HEK293 (cell line): ENCODE measurements around the gene PNMA5.

ENCODE experiments used
- CTCF ChIA-PET: fragments of 350-600 bp; formaldehyde crosslinking; extraction: SDS; loops from one replicate; lab custom pipeline; 2021; ENCODE audit warnings: antibody characterized with exemption; lab: Yijun Ruan, JAX
- POLR2A ChIA-PET: fragments of 300-600 bp; formaldehyde crosslinking; extraction: SDS; loops from one replicate; lab custom pipeline; 2020; ENCODE audit warnings: antibody characterized with exemption, inconsistent platforms; lab: Yijun Ruan, JAX
- H3K27ac ChIP-seq: fragments of 200-500 bp; sonication (Bioruptor generic); 2 replicates; pipeline ENCODE4 v1.5.1; 2014; ENCODE audit warnings: low read depth, low read length, control low read depth, inconsistent platforms; ENCODE audit errors: extremely low read depth
- H3K36me3 ChIP-seq, 2 experiments: fragments of 200-500 bp in 1 of 2; sonication (Bioruptor generic) in 1 of 2; 1 replicate in 1 of 2; 2 replicates in 1 of 2; pipeline ENCODE4 v1.5.1; 2014 to 2017; ENCODE audit warnings: inconsistent platforms in 2 of 2, low read length in 2 of 2; ENCODE audit not compliant: control insufficient read depth in 2 of 2, insufficient read depth in 1 of 2
- H3K4me1 ChIP-seq: fragments of 200-500 bp; sonication (Bioruptor generic); 2 replicates; pipeline ENCODE4 v1.5.1; 2014; ENCODE audit warnings: mild to moderate bottlenecking, low read length, inconsistent platforms; ENCODE audit not compliant: control insufficient read depth, insufficient read depth
- H3K4me3 ChIP-seq: 2 replicates; pipeline ENCODE4 v1.5.1; 2011; ENCODE audit warnings: low read depth, mild to moderate bottlenecking, control low read depth, low read length, moderate library complexity
- H3K9me3 ChIP-seq: fragments of 200-500 bp; sonication (Bioruptor generic); 2 replicates; pipeline ENCODE4 v1.5.1; 2014; ENCODE audit warnings: low read depth, low read length, inconsistent platforms; ENCODE audit not compliant: control insufficient read depth, insufficient read depth
- EGR2 ChIP-seq: fragments of 450-650 bp; formaldehyde crosslinking; IDR thresholded peaks from 2 replicates; pipeline ENCODE4 v1.5.1; 2016; ENCODE audit warnings: low read depth, missing biosample characterization, missing genetic modification characterization
- ELK4 ChIP-seq: IDR thresholded peaks from 2 replicates; pipeline ENCODE4 v1.6.1; 2011; ENCODE audit warnings: mild to moderate bottlenecking, low read depth, low read length, borderline replicate concordance
- GLI4 ChIP-seq: fragments of 450-650 bp; formaldehyde crosslinking; IDR thresholded peaks from 2 replicates; pipeline ENCODE4 v1.5.1; 2016; ENCODE audit warnings: missing biosample characterization, missing genetic modification characterization
- GLIS1 ChIP-seq: fragments of 450-650 bp; formaldehyde crosslinking; IDR thresholded peaks from 2 replicates; pipeline ENCODE4 v1.5.1; 2016; ENCODE audit warnings: missing biosample characterization, missing genetic modification characterization
- KLF1 ChIP-seq: fragments of 450-650 bp; formaldehyde crosslinking; IDR thresholded peaks from 2 replicates; pipeline ENCODE4 v1.5.1; 2016; ENCODE audit warnings: missing biosample characterization, missing genetic modification characterization
- PRDM1 ChIP-seq: fragments of 450-650 bp; formaldehyde crosslinking; IDR thresholded peaks from 2 replicates; pipeline ENCODE4; 2016; ENCODE audit warnings: missing biosample characterization, missing genetic modification characterization
- PRDM2 ChIP-seq: fragments of 450-650 bp; formaldehyde crosslinking; IDR thresholded peaks from 2 replicates; pipeline ENCODE4 v1.5.1; 2016; ENCODE audit warnings: missing biosample characterization, missing genetic modification characterization, borderline replicate concordance
- YY1 ChIP-seq: fragments of 450-650 bp; formaldehyde crosslinking; IDR thresholded peaks from 2 replicates; pipeline ENCODE4 v1.5.1; 2018; ENCODE audit warnings: missing biosample characterization, missing genetic modification characterization
- ZNF138 ChIP-seq: fragments of 450-650 bp; formaldehyde crosslinking; IDR thresholded peaks from 2 replicates; pipeline ENCODE4 v1.5.1; 2016; ENCODE audit warnings: missing biosample characterization, missing genetic modification characterization, borderline replicate concordance
- ZNF140 ChIP-seq: fragments of 450-650 bp; formaldehyde crosslinking; IDR thresholded peaks from 2 replicates; pipeline ENCODE4 v1.5.1; 2016; ENCODE audit warnings: missing biosample characterization, missing genetic modification characterization
- ZNF155 ChIP-seq: fragments of 450-650 bp; formaldehyde crosslinking; IDR thresholded peaks from 2 replicates; pipeline ENCODE4 v1.5.1; 2016; ENCODE audit warnings: missing biosample characterization, missing genetic modification characterization
- ZNF157 ChIP-seq: fragments of 450-650 bp; formaldehyde crosslinking; IDR thresholded peaks from 2 replicates; pipeline ENCODE4 v1.5.1; 2016; ENCODE audit warnings: missing biosample characterization, missing genetic modification characterization
- ZNF175 ChIP-seq: fragments of 450-650 bp; formaldehyde crosslinking; IDR thresholded peaks from 2 replicates; pipeline ENCODE4 v1.5.1; 2016; ENCODE audit warnings: missing biosample characterization, missing genetic modification characterization
- ZNF292 ChIP-seq: fragments of 450-650 bp; formaldehyde crosslinking; IDR thresholded peaks from 2 replicates; pipeline ENCODE4 v1.5.1; 2016; ENCODE audit warnings: low read depth, missing biosample characterization, missing genetic modification characterization, borderline replicate concordance
- ZNF302 ChIP-seq: fragments of 450-650 bp; formaldehyde crosslinking; IDR thresholded peaks from 2 replicates; pipeline ENCODE4 v1.5.1; 2016; ENCODE audit warnings: missing biosample characterization, missing genetic modification characterization, low read depth
- ZNF335 ChIP-seq: fragments of 450-650 bp; formaldehyde crosslinking; conservative IDR thresholded peaks from 2 replicates; pipeline ENCODE4 v1.5.1; 2016; ENCODE audit warnings: missing biosample characterization, missing genetic modification characterization
- ZNF37A ChIP-seq: fragments of 450-650 bp; IDR thresholded peaks from 2 replicates; pipeline ENCODE4 v1.5.1; 2018; ENCODE audit warnings: missing biosample characterization, missing genetic modification characterization
- ZNF398 ChIP-seq: fragments of 450-650 bp; formaldehyde crosslinking; IDR thresholded peaks from 2 replicates; pipeline ENCODE4 v1.5.1; 2017; ENCODE audit warnings: missing biosample characterization, missing genetic modification characterization
- ZNF513 ChIP-seq: fragments of 450-650 bp; IDR thresholded peaks from 2 replicates; pipeline ENCODE4 v1.5.1; 2018; ENCODE audit warnings: missing biosample characterization, missing genetic modification characterization
- ZNF626 ChIP-seq: fragments of 450-650 bp; sonication (Bioruptor Pico); formaldehyde crosslinking; IDR thresholded peaks from 2 replicates; pipeline ENCODE4 v1.5.1; 2018; ENCODE audit warnings: missing biosample characterization, missing genetic modification characterization, inconsistent platforms
- ZNF658 ChIP-seq: fragments of 450-650 bp; formaldehyde crosslinking; IDR thresholded peaks from 2 replicates; pipeline ENCODE4; 2016; ENCODE audit warnings: missing biosample characterization, missing genetic modification characterization
- ZNF704 ChIP-seq: fragments of 450-650 bp; formaldehyde crosslinking; IDR thresholded peaks from 2 replicates; pipeline ENCODE4 v1.5.1; 2016; ENCODE audit warnings: missing biosample characterization, missing genetic modification characterization
- ZSCAN5A ChIP-seq: fragments of 450-650 bp; formaldehyde crosslinking; IDR thresholded peaks from 2 replicates; pipeline ENCODE4 v1.5.1; 2016; ENCODE audit warnings: missing biosample characterization, missing genetic modification characterization

Gene PNMA5

GRCh38 chrX:152992115-152992514, 1.8 kb downstream of the PNMA5 start (continued):
- TF ChIP-seq PRDM2 (tag by site-specific recombination): no peak
- no peak for TF ChIP-seq ZNF292 (tag by site-specific recombination)
- TF ChIP-seq ZNF658 (tag by site-specific recombination): no peak

- TF ChIP-seq ELK4 (no peak), ZNF302 (tag by site-specific recombination) (no peak), ZNF626 (no peak), YY1 (tag by site-specific recombination) (no peak), ZSCAN5A (tag by site-specific recombination) (no peak), ZNF140 (no peak), ZNF175 (tag by site-specific recombination) (no peak), ZNF398 (no peak)
- no peak overlapping the region for H3K4me3 ChIP-seq
- no peaks in the 10 kb centered on the region for H3K4me1 ChIP-seq
- H3K27ac ChIP-seq: no peak overlapping the region
- no peaks in the 10 kb centered on the region for H3K9me3 ChIP-seq
- no peaks in the 10 kb centered on the region for H3K36me3 ChIP-seq
- POLR2A ChIA-PET: no interaction called here
- CTCF ChIA-PET: no interaction called here
These were observed 2.8 kb downstream of the PNMA5 start for GRCh38 chrX:152991123-152991522.

GRCh38 chrX:152989292-152989658, 4.6 kb downstream of the PNMA5 start:
- no peak overlapping the region for H3K4me3 ChIP-seq
- ChIA-PET CTCF (no interaction called here), POLR2A (no interaction called here)
- H3K27ac ChIP-seq: no peak overlapping the region
- H3K9me3 ChIP-seq: no peaks in the 10 kb centered on the region
- H3K4me1 ChIP-seq: no peaks in the 10 kb centered on the region
- no peaks in the 10 kb centered on the region for H3K36me3 ChIP-seq
- TF ChIP-seq GLIS1 (tag by site-specific recombination) (no peak), ZNF138 (no peak), ZNF155 (tag by site-specific recombination) (no peak), ZNF37A (tag by site-specific recombination) (no peak), PRDM1 (tag by site-specific recombination) (no peak), EGR2 (tag by site-specific recombination) (peak; percentile 37; the same call in 1 of the 2 replicates), ZNF513 (tag by site-specific recombination) (peak; percentile 26; the same call in 1 of the 2 replicates), KLF1 (no peak), ZNF704 (tag by site-specific recombination) (no peak), GLI4 (tag by site-specific recombination) (no peak), ZNF335 (tag by site-specific recombination) (no peak), ZNF157 (tag by site-specific recombination) (no peak)
